Endothelial cell of umbilical vein (primary cell): Measurements from ENCODE around the gene ASPSCR1. TPM values are rescaled to one million over a fixed set of nuclear protein-coding genes. Genes with fewer than 3 reads are reported as not detected.

Experiments used
- BruUV-seq: library from RNA; stranded (reverse); fragments of 400-500 nt; replicated peaks from 2 replicates; lab custom pipeline; 2021; lab: Mats Ljungman, UMichigan
- CTCF ChIA-PET: fragments of 300-600, 350-600 bp; sonication (Branson Sonifier 250); formaldehyde crosslinking; loops from one replicate; lab custom pipeline; 2021; ENCODE audit warnings: antibody characterized with exemption, inconsistent platforms; lab: Charles Lee
- POLR2A ChIA-PET: fragments of 300-600, 350-600 bp; sonication (Branson Sonifier 250); formaldehyde crosslinking; loops from one replicate; lab custom pipeline; 2021; ENCODE audit warnings: antibody characterized with exemption, inconsistent platforms; lab: Charles Lee
- DNase-seq: peaks from one replicate; pipeline ENCODE4 v3.0.0-alpha.2; 2011; ENCODE audit warnings: low read depth, low spot score
- FAIRE-seq: peaks from 2 replicates; lab custom pipeline; 2011; peaks lifted over from hg19 to GRCh38; lab: Jason Lieb, UNC
- H2AFZ ChIP-seq: 2 replicates; pipeline ENCODE4 v1.6.0; 2012; ENCODE audit warnings: low read depth, low read length, control low read depth, inconsistent platforms
- H3K27ac ChIP-seq: 2 replicates; pipeline ENCODE4 v1.5.1; 2011; ENCODE audit warnings: low read depth, mild to moderate bottlenecking, control low read depth, low read length, moderate library complexity; ENCODE audit not compliant: insufficient read depth
- H3K27me3 ChIP-seq, 2 experiments: 2 replicates each; pipeline versions ENCODE4 v1.6.0 to v1.6.1; 2011; ENCODE audit warnings: low read length in 2 of 2, mixed read lengths in 1 of 2; ENCODE audit not compliant: control insufficient read depth in 2 of 2, insufficient read depth in 2 of 2
- H3K36me3 ChIP-seq, 2 experiments: 2 replicates in 1 of 2; 3 replicates in 1 of 2; pipeline ENCODE4 v1.5.1; 2011; ENCODE audit warnings: low read length in 2 of 2, mild to moderate bottlenecking in 1 of 2, moderate library complexity in 1 of 2; ENCODE audit not compliant: control insufficient read depth in 2 of 2, insufficient read depth in 2 of 2; ENCODE audit errors: extremely low read depth in 1 of 2
- H3K4me1 ChIP-seq: 3 replicates; pipeline ENCODE4 v1.5.1; 2011; ENCODE audit warnings: mild to moderate bottlenecking, low read length; ENCODE audit not compliant: control insufficient read depth, insufficient read depth; ENCODE audit errors: extremely low read depth
- H3K4me2 ChIP-seq: 2 replicates; pipeline ENCODE4 v1.6.1; 2011; ENCODE audit warnings: low read length, control low read depth, mixed read lengths; ENCODE audit not compliant: insufficient read depth
- H3K4me3 ChIP-seq, 3 experiments: fragments of 200-600 bp in 1 of 3; sonication (generic), shearing (Covaris generic) in 1 of 3; replicated peaks in 1 of 3; 2 replicates each; pipeline ENCODE4 v1.5.1; 2011 to 2016; ENCODE audit warnings: control low read depth in 3 of 3, low read length in 3 of 3, mild to moderate bottlenecking in 2 of 3, inconsistent platforms in 1 of 3, low read depth in 1 of 3, moderate library complexity in 1 of 3; ENCODE audit not compliant: insufficient read depth in 1 of 3
- H3K79me2 ChIP-seq: 2 replicates; pipeline ENCODE4 v1.6.0; 2012; ENCODE audit warnings: low read length, inconsistent platforms; ENCODE audit not compliant: control insufficient read depth, insufficient read depth
- H3K9ac ChIP-seq: replicated peaks from 2 replicates; pipeline ENCODE3; 2011; ENCODE audit warnings: low read length, control low read depth; ENCODE audit not compliant: insufficient read depth; ENCODE audit errors: extremely low read depth
- H3K9me1 ChIP-seq: replicated peaks from 3 replicates; pipeline ENCODE4 v1.6.0; 2011; ENCODE audit warnings: mild to moderate bottlenecking, low read length; ENCODE audit not compliant: control insufficient read depth, insufficient read depth; ENCODE audit errors: extremely low read depth
- H3K9me3 ChIP-seq: replicated peaks from 2 replicates; pipeline ENCODE4 v1.5.1; 2012; ENCODE audit warnings: low read length, inconsistent platforms; ENCODE audit not compliant: control insufficient read depth, insufficient read depth
- H4K20me1 ChIP-seq: replicated peaks from 2 replicates; pipeline ENCODE3; 2011; ENCODE audit warnings: mild to moderate bottlenecking, low read length; ENCODE audit not compliant: control insufficient read depth, insufficient read depth; ENCODE audit errors: extremely low read depth
- CTCF ChIP-seq, 2 donors: IDR thresholded peaks; 1 replicate in 1 of 2; 2 replicates in 1 of 2; pipeline ENCODE4 v1.5.1; 2011; ENCODE audit warnings: low read length in 2 of 2, mild to moderate bottlenecking in 2 of 2, moderate library complexity in 2 of 2, control low read depth in 1 of 2, inconsistent platforms in 1 of 2, low read depth in 1 of 2; ENCODE audit not compliant: insufficient read depth in 1 of 2; ENCODE audit errors: extremely low read depth in 1 of 2
- EZH2 ChIP-seq: IDR thresholded peaks from 2 replicates; pipeline ENCODE4 v1.6.1; 2012; ENCODE audit warnings: borderline replicate concordance, low read depth, mild to moderate bottlenecking, moderate library complexity, low read length, inconsistent platforms; ENCODE audit not compliant: severe bottlenecking
- FOS ChIP-seq: IDR thresholded peaks from 2 replicates; pipeline ENCODE4 v1.6.1; 2011; ENCODE audit warnings: mild to moderate bottlenecking, low read length, moderate library complexity, borderline replicate concordance; ENCODE audit not compliant: insufficient read depth
- GATA2 ChIP-seq: IDR thresholded peaks from 2 replicates; pipeline ENCODE4 v1.7.0; 2011; ENCODE audit warnings: low read depth, mild to moderate bottlenecking, moderate library complexity, mixed read lengths, low read length; ENCODE audit not compliant: insufficient read length, insufficient read depth
- JUN ChIP-seq: IDR thresholded peaks from 2 replicates; pipeline ENCODE4 v1.6.1; 2011; ENCODE audit warnings: borderline replicate concordance, low read depth; ENCODE audit not compliant: insufficient read length, insufficient read depth
- MAX ChIP-seq: IDR thresholded peaks from 2 replicates; pipeline ENCODE4 v1.6.1; 2011; ENCODE audit not compliant: insufficient read depth, insufficient read length
- MYC ChIP-seq: IDR thresholded peaks from one replicate; pipeline ENCODE4 v1.6.1; 2011; ENCODE audit warnings: mild to moderate bottlenecking, low read depth, low read length
- POLR2A ChIP-seq: IDR thresholded peaks from 2 replicates; pipeline ENCODE4 v1.6.1; 2012; ENCODE audit warnings: low read depth, mild to moderate bottlenecking, control low read depth, low read length
- POLR2AphosphoS5 ChIP-seq: IDR thresholded peaks from 2 replicates; pipeline ENCODE4 v1.6.1; 2012; ENCODE audit warnings: low read depth, mild to moderate bottlenecking, control low read depth, low read length, moderate library complexity; ENCODE audit not compliant: insufficient read depth
- dilution Hi-C: fragments of 300-500 bp; cut with MboI; formaldehyde crosslinking; loops from one replicate; pipeline ENCODE4 v1.15.0; 2019; ENCODE audit warnings: low sequenced_read_pairs; ENCODE audit not compliant: extremely low pct_ligation_motif_present
- intact Hi-C: fragments of 100-400 bp; cut with micrococcal nuclease; formaldehyde crosslinking; loops from one replicate; pipeline ENCODE4 v1.10.0; 2022
- polyA plus RNA-seq, 4 experiments: library from polyadenylated mRNA; depleted of rRNA in 3 of 4; stranded (reverse) in 3 of 4; unstranded in 1 of 4; fragments of >200 nt; gene quantifications; 2 replicates each; pipeline versions ENCODE4 v1.2.1 to v1.2.3, GENCODE V29; 2011 to 2012; ENCODE audit warnings: missing spikeins in 1 of 4
- total RNA-seq: library from RNA; stranded (reverse); gene quantifications from 2 replicates; pipeline ENCODE4 v1.2.3, GENCODE V29; 2021

Gene ASPSCR1
- total and polyA plus RNA-seq, 2 donors (not counting 3 experiments of a cell fraction or from before 2014, with no cell fraction given) = 24.8 to 36.5 TPM

DNA sequence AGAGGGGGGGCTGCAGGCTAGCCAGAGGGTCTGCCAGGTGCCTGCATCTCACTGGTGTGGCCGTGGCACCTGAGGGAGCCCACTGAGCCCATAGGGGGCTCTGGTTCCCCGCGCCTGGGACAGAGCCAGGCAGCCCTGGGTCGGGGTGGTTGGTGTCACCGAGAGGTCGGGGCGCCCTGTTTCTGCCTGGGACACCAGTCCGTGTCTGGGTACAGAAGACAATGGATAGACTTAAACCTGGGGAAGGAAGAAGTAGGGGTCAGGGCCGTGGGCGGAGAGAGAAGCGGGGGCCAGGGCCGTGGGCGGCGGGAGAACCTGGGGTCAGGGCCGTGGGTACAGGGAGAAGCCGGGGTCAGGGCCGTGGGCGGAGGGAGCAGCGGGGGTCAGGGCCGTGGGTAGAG lies 71.1 kb downstream of the ASPSCR1 start:
- H3K36me3 ChIP-seq = peaks cover 0 to 8% of the 10 kb centered on the region in 2 experiments
- intact Hi-C loops = no loop called here
- CTCF ChIA-PET = interaction anchor here (1.0 kb wide), 1 partner anchor 18 kb away, joined by 4 read pairs; the partner anchor contains the start of gene RAC3

GRCh38 chr17:82049106-82049505 lies 71.7 kb downstream of the ASPSCR1 start:
- DNase-seq (no peak), FAIRE-seq (no peak)
- no peak for TF ChIP-seq POLR2AphosphoS5
- TF ChIP-seq GATA2 = no peak
- no peak for TF ChIP-seq MAX
- no peak for TF ChIP-seq POLR2A
- TF ChIP-seq CTCF (IDR thresholded peaks at IDR 0.05; ENCODE audit: extremely low read depth in 1 of 2, insufficient read depth in 1 of 2, low read depth in 1 of 2, low read length in 2 of 2) = no peak
- TF ChIP-seq EZH2 = no peak
- no peak for TF ChIP-seq JUN
- no peak for TF ChIP-seq MYC
- no peak for TF ChIP-seq FOS
- H3K9me3 ChIP-seq = no peaks in the 10 kb centered on the region
- no peak overlapping the region for H3K27ac ChIP-seq
- peaks cover 0 to 14% of the 10 kb centered on the region in 2 experiments for H3K36me3 ChIP-seq
- H3K4me3 ChIP-seq = no peak overlapping the region
- peaks cover 11% of the 10 kb centered on the region for H3K4me1 ChIP-seq
- intact Hi-C loops (no loop called here), dilution Hi-C loops (no loop called here)
- no peaks in the 10 kb centered on the region for H3K27me3 ChIP-seq
- ChIA-PET POLR2A (no interaction called here), CTCF (interaction anchor here (1.0 to 3.8 kb wide), 2 partner anchors 11 to 18 kb away, joined by 4 to 18 read pairs; partner anchors contain the start of genes DCXR and RAC3)
- no peaks in the 10 kb centered on the region for H4K20me1 ChIP-seq
- H2AFZ ChIP-seq = no peak overlapping the region
- H3K4me2 ChIP-seq = no peak overlapping the region
- no peaks in the 10 kb centered on the region for H3K9me1 ChIP-seq
- no TSS peak for BruUV-seq
- no peak overlapping the region for H3K9ac ChIP-seq
- H3K79me2 ChIP-seq = peaks cover 11% of the 10 kb centered on the region

More for the DNA sequence above, 71.1 kb downstream of the ASPSCR1 start:
- POLR2A ChIA-PET = no interaction called here
- Histone ChIP-seq H2AFZ (no peak overlapping the region), H4K20me1 (no peaks in the 10 kb centered on the region), H3K4me2 (no peak overlapping the region), H3K79me2 (peaks cover 11% of the 10 kb centered on the region), H3K27me3 (no peaks in the 10 kb centered on the region), H3K4me1 (peaks cover 11% of the 10 kb centered on the region), H3K4me3 (no peak overlapping the region), H3K9ac (no peak overlapping the region), H3K9me3 (no peaks in the 10 kb centered on the region), H3K27ac (no peak overlapping the region), H3K9me1 (no peaks in the 10 kb centered on the region)
- TF ChIP-seq CTCF (IDR thresholded peaks at IDR 0.05; ENCODE audit: extremely low read depth in 1 of 2, insufficient read depth in 1 of 2, low read depth in 1 of 2, low read length in 2 of 2) = no peak
- no peak for TF ChIP-seq EZH2
- dilution Hi-C loops = no loop called here
- FAIRE-seq (no peak), DNase-seq (no peak)
- no TSS peak for BruUV-seq
